HEK293 (cell line): ENCODE results near the gene FKBP4.

Experiments used
- CTCF ChIA-PET: fragments of 350-600 bp; formaldehyde crosslinking; extraction: SDS; loops from one replicate; lab custom pipeline; 2021; ENCODE audit warnings: antibody characterized with exemption; lab: Yijun Ruan, JAX
- POLR2A ChIA-PET: fragments of 300-600 bp; formaldehyde crosslinking; extraction: SDS; loops from one replicate; lab custom pipeline; 2020; ENCODE audit warnings: antibody characterized with exemption, inconsistent platforms; lab: Yijun Ruan, JAX
- H3K27ac ChIP-seq: fragments of 200-500 bp; sonication (Bioruptor generic); 2 replicates; pipeline ENCODE4 v1.5.1; 2014; ENCODE audit warnings: low read depth, low read length, control low read depth, inconsistent platforms; ENCODE audit errors: extremely low read depth
- H3K36me3 ChIP-seq, 2 experiments: fragments of 200-500 bp in 1 of 2; sonication (Bioruptor generic) in 1 of 2; 1 replicate in 1 of 2; 2 replicates in 1 of 2; pipeline ENCODE4 v1.5.1; 2014 to 2017; ENCODE audit warnings: inconsistent platforms in 2 of 2, low read length in 2 of 2; ENCODE audit not compliant: control insufficient read depth in 2 of 2, insufficient read depth in 1 of 2
- H3K4me1 ChIP-seq: fragments of 200-500 bp; sonication (Bioruptor generic); 2 replicates; pipeline ENCODE4 v1.5.1; 2014; ENCODE audit warnings: mild to moderate bottlenecking, low read length, inconsistent platforms; ENCODE audit not compliant: control insufficient read depth, insufficient read depth
- H3K4me3 ChIP-seq: 2 replicates; pipeline ENCODE4 v1.5.1; 2011; ENCODE audit warnings: low read depth, mild to moderate bottlenecking, control low read depth, low read length, moderate library complexity
- H3K9me3 ChIP-seq: fragments of 200-500 bp; sonication (Bioruptor generic); 2 replicates; pipeline ENCODE4 v1.5.1; 2014; ENCODE audit warnings: low read depth, low read length, inconsistent platforms; ENCODE audit not compliant: control insufficient read depth, insufficient read depth
- ATF2 ChIP-seq: fragments of 450-650 bp; formaldehyde crosslinking; IDR thresholded peaks from 2 replicates; pipeline ENCODE4 v1.5.1; 2016; ENCODE audit warnings: missing biosample characterization, missing genetic modification characterization, low read depth
- GLI2 ChIP-seq: fragments of 450-650 bp; formaldehyde crosslinking; IDR thresholded peaks from 2 replicates; pipeline ENCODE4; 2017; ENCODE audit warnings: missing biosample characterization, missing genetic modification characterization, low read depth, borderline replicate concordance
- KLF1 ChIP-seq: fragments of 450-650 bp; formaldehyde crosslinking; IDR thresholded peaks from 2 replicates; pipeline ENCODE4 v1.5.1; 2016; ENCODE audit warnings: missing biosample characterization, missing genetic modification characterization
- KLF17 ChIP-seq: fragments of 450-650 bp; formaldehyde crosslinking; IDR thresholded peaks from 2 replicates; pipeline ENCODE4 v1.5.1; 2016; ENCODE audit warnings: missing biosample characterization, missing genetic modification characterization
- MYNN ChIP-seq: fragments of 450-650 bp; formaldehyde crosslinking; IDR thresholded peaks from 2 replicates; pipeline ENCODE4 v1.5.1; 2016; ENCODE audit warnings: missing biosample characterization, missing genetic modification characterization, borderline replicate concordance
- PRDM4 ChIP-seq: fragments of 450-650 bp; formaldehyde crosslinking; IDR thresholded peaks from 2 replicates; pipeline ENCODE4 v1.5.1; 2017; ENCODE audit warnings: missing biosample characterization, missing genetic modification characterization
- ZEB2 ChIP-seq: fragments of 450-650 bp; formaldehyde crosslinking; IDR thresholded peaks from 2 replicates; pipeline ENCODE4 v1.5.1; 2016; ENCODE audit warnings: missing biosample characterization, missing genetic modification characterization
- ZNF112 ChIP-seq: fragments of 450-650 bp; formaldehyde crosslinking; IDR thresholded peaks from 2 replicates; pipeline ENCODE4 v1.5.0; 2017; ENCODE audit warnings: missing biosample characterization, missing genetic modification characterization
- ZNF121 ChIP-seq: fragments of 450-650 bp; formaldehyde crosslinking; IDR thresholded peaks from 2 replicates; pipeline ENCODE4 v1.5.1; 2016; ENCODE audit warnings: missing biosample characterization, missing genetic modification characterization
- ZNF174 ChIP-seq: fragments of 450-650 bp; formaldehyde crosslinking; IDR thresholded peaks from 2 replicates; pipeline ENCODE4 v1.5.0; 2017; ENCODE audit warnings: missing biosample characterization, mild to moderate bottlenecking, missing genetic modification characterization
- ZNF239 ChIP-seq: fragments of 450-650 bp; formaldehyde crosslinking; IDR thresholded peaks from 2 replicates; pipeline ENCODE4 v1.5.1; 2016; ENCODE audit warnings: missing biosample characterization, missing genetic modification characterization
- ZNF26 ChIP-seq: fragments of 450-650 bp; formaldehyde crosslinking; IDR thresholded peaks from 2 replicates; pipeline ENCODE4 v1.5.1; 2016; ENCODE audit warnings: missing biosample characterization, missing genetic modification characterization
- ZNF394 ChIP-seq: fragments of 450-650 bp; formaldehyde crosslinking; IDR thresholded peaks from 2 replicates; pipeline ENCODE4 v1.5.1; 2016; ENCODE audit warnings: missing biosample characterization, missing genetic modification characterization, mild to moderate bottlenecking, moderate library complexity, borderline replicate concordance
- ZNF473 ChIP-seq: fragments of 450-650 bp; formaldehyde crosslinking; IDR thresholded peaks from 2 replicates; pipeline ENCODE4 v1.5.1; 2017; ENCODE audit warnings: missing biosample characterization, missing genetic modification characterization
- ZNF670 ChIP-seq: fragments of 450-650 bp; formaldehyde crosslinking; IDR thresholded peaks from 2 replicates; pipeline ENCODE4 v1.5.1; 2016; ENCODE audit warnings: missing biosample characterization, missing genetic modification characterization, low read depth
- ZNF677 ChIP-seq: fragments of 450-650 bp; IDR thresholded peaks from 2 replicates; pipeline ENCODE4 v1.5.0; 2018; ENCODE audit warnings: missing biosample characterization, mild to moderate bottlenecking, missing genetic modification characterization, moderate library complexity
- ZNF692 ChIP-seq: fragments of 450-650 bp; formaldehyde crosslinking; IDR thresholded peaks from 2 replicates; pipeline ENCODE4 v1.5.1; 2016; ENCODE audit warnings: missing biosample characterization, missing genetic modification characterization
- ZNF76 ChIP-seq: fragments of 450-650 bp; formaldehyde crosslinking; IDR thresholded peaks from 2 replicates; pipeline ENCODE4; 2016; ENCODE audit warnings: low read depth, missing biosample characterization, missing genetic modification characterization, borderline replicate concordance
- ZNF792 ChIP-seq: fragments of 450-650 bp; formaldehyde crosslinking; IDR thresholded peaks from 2 replicates; pipeline ENCODE4 v1.5.1; 2016; ENCODE audit warnings: missing biosample characterization, missing genetic modification characterization

FKBP4 gene

GRCh38 chr12:2749580-2749979 is 45.2 kb upstream of the FKBP4 start (continued):
- TF ChIP-seq ATF2 (no peak), MYNN (tag by site-specific recombination) (no peak), ZNF174 (tag by site-specific recombination) (no peak), ZNF792 (tag by site-specific recombination) (no peak), ZNF26 (no peak)

GRCh38 chr12:2750185-2750584 is 44.6 kb upstream of the FKBP4 start:
- POLR2A ChIA-PET = no interaction called here
- CTCF ChIA-PET = interaction anchor here (0.6 to 3.4 kb wide), 5 partner anchors 10 to 1936 kb away, joined by 4 to 12 read pairs (median 5); no protein-coding TSS in a partner anchor

GRCh38 chr12:2751230-2751629 is 43.5 kb upstream of the FKBP4 start:
- no peak overlapping the region for H3K4me3 ChIP-seq
- H3K9me3 ChIP-seq = no peaks in the 10 kb centered on the region
- ChIA-PET CTCF (interaction anchor here (0.5 to 3.4 kb wide), 5 partner anchors 8 to 1590 kb away, joined by 3 to 12 read pairs (median 4); no protein-coding TSS in a partner anchor), POLR2A (no interaction called here)
- no peak for TF ChIP-seq ZNF692 (tag by site-specific recombination)
- TF ChIP-seq ZNF76 = no peak
- no peak for TF ChIP-seq PRDM4 (tag by site-specific recombination)
- H3K4me1 ChIP-seq = no peaks in the 10 kb centered on the region
- H3K27ac ChIP-seq = no peak overlapping the region
- no peaks in the 10 kb centered on the region for H3K36me3 ChIP-seq

More at GRCh38 chr12:2750185-2750584, 44.6 kb upstream of the FKBP4 start:
- H3K27ac ChIP-seq = no peak overlapping the region
- TF ChIP-seq ZNF121 = no peak
- no peak for TF ChIP-seq ZEB2 (tag by site-specific recombination)
- no peak for TF ChIP-seq KLF17 (tag by site-specific recombination)
- TF ChIP-seq ZNF112 (tag by site-specific recombination) = no peak
- no peak for TF ChIP-seq ZNF239 (tag by site-specific recombination)
- no peak for TF ChIP-seq KLF1 (tag by site-specific recombination)
- no peak for TF ChIP-seq GLI2
- no peak for TF ChIP-seq ZNF677 (tag by site-specific recombination)
- no peak for TF ChIP-seq ZNF670 (tag by site-specific recombination)
- TF ChIP-seq ZNF394 (tag by site-specific recombination) = no peak
- TF ChIP-seq ZNF473 (tag by site-specific recombination) = no peak
- no peaks in the 10 kb centered on the region for H3K36me3 ChIP-seq
- no peak overlapping the region for H3K4me3 ChIP-seq
- H3K9me3 ChIP-seq = no peaks in the 10 kb centered on the region
- H3K4me1 ChIP-seq = no peaks in the 10 kb centered on the region
